ENCODE measurements around the gene COL6A5. TPM values are rescaled to one million over a fixed set of nuclear protein-coding genes. Genes with fewer than 3 reads are reported as not detected.

COL6A5 gene
- total RNA-seq, 1 donor, result not detected

DNA sequence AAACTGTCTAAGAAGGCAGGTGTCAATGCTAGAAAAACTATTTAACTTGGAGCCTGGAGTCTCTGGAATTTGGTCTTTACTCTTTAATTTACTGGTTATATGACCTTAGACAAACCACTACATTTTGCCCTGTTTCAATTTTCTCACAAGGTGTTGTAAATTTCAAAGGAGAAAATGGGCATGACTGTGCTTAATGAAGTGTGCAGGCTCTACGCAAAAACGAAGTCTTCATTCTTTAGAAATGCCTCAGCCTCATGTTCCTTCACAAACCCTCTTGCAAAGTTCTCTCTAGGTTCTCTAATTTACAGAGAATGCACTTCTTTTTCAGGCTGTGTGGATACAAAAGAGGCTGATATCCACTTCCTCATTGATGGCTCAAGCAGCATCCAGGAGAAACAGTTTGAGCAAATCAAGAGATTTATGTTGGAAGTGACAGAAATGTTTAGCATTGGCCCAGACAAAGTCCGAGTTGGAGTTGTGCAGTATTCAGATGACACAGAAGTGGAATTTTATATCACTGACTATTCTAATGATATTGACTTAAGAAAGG lies 39.1 kb downstream of the COL6A5 start:
- no peaks in the 10 kb centered on the region for H3K27me3 ChIP-seq (ENCODE audit: insufficient read depth, low read length)
- TF ChIP-seq CTCF (IDR thresholded peaks at IDR 0.05; ENCODE audit: extremely low read depth, low read depth, low read length), result no peak
- no peak overlapping the region for H3K4me2 ChIP-seq (ENCODE audit: insufficient read depth, low read length)
- no peak overlapping the region for H2AFZ ChIP-seq (ENCODE audit: low read length)
- H3K4me3 ChIP-seq (ENCODE audit: insufficient read depth, low read length), result no peak overlapping the region
- H3K79me2 ChIP-seq (ENCODE audit: insufficient read depth, low read length), result no peaks in the 10 kb centered on the region
- H3K4me1 ChIP-seq (ENCODE audit: insufficient read depth, low read length), result no peaks in the 10 kb centered on the region
- no peaks in the 10 kb centered on the region for H4K20me1 ChIP-seq (ENCODE audit: insufficient read depth, low read length)
- no peaks in the 10 kb centered on the region for H3K36me3 ChIP-seq (ENCODE audit: insufficient read depth, low read length)
- no peaks in the 10 kb centered on the region for H3K9me3 ChIP-seq (ENCODE audit: low read depth, low read length)
- DNase-seq (ENCODE audit: insufficient read length, low spot score, missing footprints), result no peak
- no peak overlapping the region for H3K27ac ChIP-seq (ENCODE audit: low read depth, low read length)

- no peak for DNase-seq (ENCODE audit: insufficient read length, low spot score, missing footprints)
- no peaks in the 10 kb centered on the region for H3K36me3 ChIP-seq (ENCODE audit: insufficient read depth, low read length)
- no peaks in the 10 kb centered on the region for H3K9me3 ChIP-seq (ENCODE audit: low read depth, low read length)
- no peak overlapping the region for H2AFZ ChIP-seq (ENCODE audit: low read length)
- no peak overlapping the region for H3K27ac ChIP-seq (ENCODE audit: low read depth, low read length)
- no peaks in the 10 kb centered on the region for H3K27me3 ChIP-seq (ENCODE audit: insufficient read depth, low read length)
- no peaks in the 10 kb centered on the region for H3K79me2 ChIP-seq (ENCODE audit: insufficient read depth, low read length)
- no peak for TF ChIP-seq CTCF (IDR thresholded peaks at IDR 0.05; ENCODE audit: extremely low read depth, low read depth, low read length)
- no peak overlapping the region for H3K4me3 ChIP-seq (ENCODE audit: insufficient read depth, low read length)
- H4K20me1 ChIP-seq (ENCODE audit: insufficient read depth, low read length), result no peaks in the 10 kb centered on the region
- no peaks in the 10 kb centered on the region for H3K4me1 ChIP-seq (ENCODE audit: insufficient read depth, low read length)
- H3K4me2 ChIP-seq (ENCODE audit: insufficient read depth, low read length), result no peak overlapping the region
Observed at GRCh38 chr3:130386604-130387263, 41.3 kb downstream of the COL6A5 start.

GRCh38 chr3:130389743-130390478 lies 44.4 kb downstream of the COL6A5 start:
- H3K27me3 ChIP-seq (ENCODE audit: insufficient read depth, low read length), result no peaks in the 10 kb centered on the region
- DNase-seq (ENCODE audit: insufficient read length, low spot score, missing footprints), result no peak
- no peaks in the 10 kb centered on the region for H4K20me1 ChIP-seq (ENCODE audit: insufficient read depth, low read length)
- H3K27ac ChIP-seq (ENCODE audit: low read depth, low read length), result no peak overlapping the region
- no peaks in the 10 kb centered on the region for H3K4me1 ChIP-seq (ENCODE audit: insufficient read depth, low read length)
- H3K79me2 ChIP-seq (ENCODE audit: insufficient read depth, low read length), result no peaks in the 10 kb centered on the region
- no peak for TF ChIP-seq CTCF (IDR thresholded peaks at IDR 0.05; ENCODE audit: extremely low read depth, low read depth, low read length)
- H3K9me3 ChIP-seq (ENCODE audit: low read depth, low read length), result no peaks in the 10 kb centered on the region
- H2AFZ ChIP-seq (ENCODE audit: low read length), result no peak overlapping the region
- H3K4me3 ChIP-seq (ENCODE audit: insufficient read depth, low read length), result no peak overlapping the region
- H3K36me3 ChIP-seq (ENCODE audit: insufficient read depth, low read length), result no peaks in the 10 kb centered on the region
- no peak overlapping the region for H3K4me2 ChIP-seq (ENCODE audit: insufficient read depth, low read length)

- no peak overlapping the region for H2AFZ ChIP-seq (ENCODE audit: low read length)
- no peaks in the 10 kb centered on the region for H3K79me2 ChIP-seq (ENCODE audit: insufficient read depth, low read length)
- DNase-seq (ENCODE audit: insufficient read length, low spot score, missing footprints), result no peak
- TF ChIP-seq CTCF (IDR thresholded peaks at IDR 0.05; ENCODE audit: extremely low read depth, low read depth, low read length), result no peak
- H4K20me1 ChIP-seq (ENCODE audit: insufficient read depth, low read length), result no peaks in the 10 kb centered on the region
- no peak overlapping the region for H3K4me2 ChIP-seq (ENCODE audit: insufficient read depth, low read length)
- no peak overlapping the region for H3K27ac ChIP-seq (ENCODE audit: low read depth, low read length)
- no peak overlapping the region for H3K4me3 ChIP-seq (ENCODE audit: insufficient read depth, low read length)
- no peaks in the 10 kb centered on the region for H3K9me3 ChIP-seq (ENCODE audit: low read depth, low read length)
- H3K36me3 ChIP-seq (ENCODE audit: insufficient read depth, low read length), result no peaks in the 10 kb centered on the region
- H3K4me1 ChIP-seq (ENCODE audit: insufficient read depth, low read length), result no peaks in the 10 kb centered on the region
- H3K27me3 ChIP-seq (ENCODE audit: insufficient read depth, low read length), result no peaks in the 10 kb centered on the region
Observed at GRCh38 chr3:130392266-130392665, 46.8 kb downstream of the COL6A5 start.
